Naive thymus-derived CD8-positive, alpha-beta T cell (primary cell): Measurements from ENCODE around the gene EPB41L2. TPM values are rescaled to one million over a fixed set of nuclear protein-coding genes. Genes with fewer than 3 reads are reported as not detected.
A peak's percentile ranks its signal among the peaks of the same experiment; 100 is the strongest.
"Not testable (repeated sequence)": the region's sequence is repeated elsewhere in the genome, so short reads cannot be mapped to it uniquely, and the experiment has no call there.

Experiments
- ATAC-seq, 2 donors: fragments of 150-1000 bp; cut with Tn5 transposase in 1 of 2; sonication (Bioruptor Pico), chemical (Tn5 transposase) in 1 of 2; 1 replicate in 1 of 2; 2 replicates in 1 of 2; pipeline ENCODE4 v1.10.0; 2021; ENCODE audit warnings: mild to moderate bottlenecking in 2 of 2, moderate library complexity in 2 of 2
- POLR2A ChIA-PET: fragments of 350-600 bp; sonication (Branson Sonifier 250); formaldehyde crosslinking; loops from one replicate; lab custom pipeline; 2021; ENCODE audit warnings: antibody characterized with exemption; lab: Charles Lee
- DNase-seq, 10 donors: peaks; one replicate each; pipeline versions ENCODE4 v3.0.0 to v3.0.0-alpha.2; 2020 to 2022
- H3K27ac Mint-ChIP-seq, 10 donors: one replicate each; pipeline ENCODE4 v1.8.0; 2020 to 2022; ENCODE audit warnings: mild to moderate bottlenecking in 10 of 10, mixed read lengths in 10 of 10, moderate library complexity in 4 of 10, inconsistent platforms in 1 of 10
- H3K27me3 Mint-ChIP-seq, 5 donors: one replicate each; pipeline ENCODE4 v1.8.0; 2021 to 2022; ENCODE audit warnings: mixed read lengths in 5 of 5
- H3K36me3 Mint-ChIP-seq, 3 donors: one replicate each; pipeline ENCODE4 v1.8.0; 2020 to 2022; ENCODE audit warnings: mixed read lengths in 3 of 3, mild to moderate bottlenecking in 2 of 3, inconsistent platforms in 1 of 3
- H3K4me1 Mint-ChIP-seq, 4 donors: one replicate each; pipeline ENCODE4 v1.8.0; 2021 to 2022; ENCODE audit warnings: mixed read lengths in 4 of 4
- H3K4me3 Mint-ChIP-seq, 10 donors: one replicate each; pipeline ENCODE4 v1.8.0; 2020 to 2022; ENCODE audit warnings: mild to moderate bottlenecking in 10 of 10, mixed read lengths in 10 of 10, moderate library complexity in 6 of 10, inconsistent platforms in 1 of 10
- H3K9me3 Mint-ChIP-seq, 9 donors: one replicate each; pipeline ENCODE4 v1.8.0; 2020 to 2022; ENCODE audit warnings: mixed read lengths in 9 of 9, mild to moderate bottlenecking in 3 of 9, inconsistent platforms in 1 of 9, moderate library complexity in 1 of 9
- polyA plus RNA-seq, 3 donors: library from polyadenylated mRNA; unstranded; fragments of 300-500 nt; fragmentation: Illumina TruSeq; gene quantifications; one replicate each; pipeline ENCODE4 v1.2.3, GENCODE V29; 2021
- total RNA-seq, 8 experiments: library from RNA in 2 of 8; stranded (reverse) in 2 of 8; gene quantifications; one replicate each; pipeline ENCODE4 v1.2.3 and lab custom pipeline; 2021 to 2026

EPB41L2 gene
- total and polyA plus RNA-seq, 5 experiments from 2014 or later = 1.8 to 31.1 (median 3.3) TPM

- Mint-ChIP-seq H3K27me3 (no peaks in the 10 kb centered on the region), H3K27ac (no peak overlapping the region), H3K36me3 (peaks cover 0 to 3% (median 0%) of the 10 kb centered on the region in 3 donors), H3K9me3 (peaks cover 0 to 6% (median 0%) of the 10 kb centered on the region in 9 donors), H3K4me3 (no peak overlapping the region), H3K4me1 (peaks cover 0 to 3% (median 0%) of the 10 kb centered on the region in 4 donors)
- no peak for DNase-seq
- POLR2A ChIA-PET = no interaction called here
- no peak for ATAC-seq
Measured at GRCh38 chr6:130995783-130996447, 67.1 kb downstream of the EPB41L2 start.

DNA sequence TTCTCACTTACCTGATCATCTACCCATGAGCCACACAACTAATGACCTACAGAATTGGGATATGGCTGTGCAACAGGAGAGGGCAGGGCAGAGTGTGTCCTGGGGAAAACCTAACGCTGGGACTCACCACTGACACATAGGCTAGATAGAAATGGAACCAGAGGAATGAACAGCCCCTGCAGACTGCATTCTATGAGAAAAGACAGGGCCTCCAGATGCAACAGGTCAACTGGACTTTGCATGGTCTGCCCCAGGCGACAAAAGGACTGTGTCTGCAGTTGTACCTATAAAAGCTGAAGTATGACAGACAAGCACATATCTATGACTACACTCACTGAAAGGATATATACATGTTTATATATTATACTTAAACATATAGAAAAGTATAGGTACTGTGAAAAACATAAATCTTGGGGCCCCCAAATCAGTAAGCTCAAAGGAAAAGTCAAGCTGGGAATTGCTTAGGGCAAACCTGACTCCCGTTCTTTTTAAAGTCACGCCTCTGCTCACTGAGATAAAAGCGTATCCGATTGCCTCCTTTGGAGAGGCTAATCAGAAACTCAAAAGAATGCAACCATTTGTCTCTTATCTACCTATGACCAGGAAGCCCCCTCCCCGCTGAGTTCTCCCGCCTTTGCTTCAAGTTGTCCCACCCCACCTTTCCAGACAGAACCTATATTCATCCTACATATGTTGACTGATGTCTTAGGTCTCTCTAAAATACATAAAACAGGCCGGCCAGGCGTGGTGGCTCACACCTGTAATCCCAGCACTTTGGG lies 68.5 kb downstream of the EPB41L2 start:
- POLR2A ChIA-PET = no interaction called here
- Mint-ChIP-seq H3K4me1 (peaks cover 0 to 4% (median 0%) of the 10 kb centered on the region in 4 donors), H3K36me3 (peaks cover 0 to 4% (median 3%) of the 10 kb centered on the region in 3 donors), H3K4me3 (no peak overlapping the region), H3K27me3 (no peaks in the 10 kb centered on the region), H3K27ac (no peak overlapping the region), H3K9me3 (peaks cover 0 to 6% (median 2%) of the 10 kb centered on the region in 9 donors)
- ATAC-seq = no peak
- no peak for DNase-seq

GRCh38 chr6:130993292-130993765 lies 69.7 kb downstream of the EPB41L2 start:
- Mint-ChIP-seq H3K9me3 (peaks cover 0 to 6% (median 2%) of the 10 kb centered on the region in 9 donors), H3K27ac (peak overlapping the region in 1 of 10 donors; percentile 13), H3K27me3 (no peaks in the 10 kb centered on the region), H3K4me3 (no peak overlapping the region), H3K4me1 (peaks cover 0 to 1% (median 0%) of the 10 kb centered on the region in 4 donors), H3K36me3 (peaks cover 0 to 4% (median 3%) of the 10 kb centered on the region in 3 donors)
- ATAC-seq (no peak), DNase-seq (no peak)
- POLR2A ChIA-PET = no interaction called here

GRCh38 chr6:130991422-130992137 lies 71.5 kb downstream of the EPB41L2 start:
- POLR2A ChIA-PET = no interaction called here
- no peak for ATAC-seq
- DNase-seq = no peak
- Mint-ChIP-seq H3K9me3 (peaks cover 0 to 10% (median 2%) of the 10 kb centered on the region in 9 donors), H3K27me3 (no peaks in the 10 kb centered on the region), H3K27ac (no peak overlapping the region), H3K36me3 (peaks cover 0 to 4% (median 3%) of the 10 kb centered on the region in 3 donors), H3K4me1 (peaks cover 0 to 1% (median 0%) of the 10 kb centered on the region in 4 donors), H3K4me3 (no peak overlapping the region)

- H3K27me3 Mint-ChIP-seq, POLR2A ChIA-PET, ATAC-seq, H3K4me3 Mint-ChIP-seq, H3K4me1 Mint-ChIP-seq, DNase-seq, H3K27ac Mint-ChIP-seq: not testable (repeated sequence)
- Mint-ChIP-seq H3K36me3 (peaks cover 0 to 27% (median 2%) of the 10 kb centered on the region in 3 donors), H3K9me3 (peaks cover 0 to 32% (median 12%) of the 10 kb centered on the region in 9 donors)
Measured at GRCh38 chr6:130987539-130987938, 75.5 kb downstream of the EPB41L2 start.

DNA sequence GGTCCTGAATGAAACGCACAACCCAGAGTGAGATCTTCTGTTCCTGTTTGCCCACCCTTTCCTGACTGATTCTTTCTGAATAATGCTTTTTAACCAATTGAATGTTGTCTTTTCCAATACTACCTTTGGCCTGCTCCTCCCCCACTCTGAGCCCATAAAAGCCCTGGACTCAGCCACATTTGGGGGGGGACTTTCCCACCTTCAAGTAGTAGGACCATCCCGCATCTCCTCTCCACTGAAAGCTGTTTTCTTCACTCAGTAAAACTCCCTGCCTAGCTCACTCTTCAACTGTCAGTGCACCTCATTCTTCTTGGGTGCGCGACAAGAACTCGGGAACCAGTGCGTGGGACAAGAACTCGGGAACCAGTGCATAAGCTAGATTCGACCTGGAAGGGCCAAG lies 77.9 kb downstream of the EPB41L2 start:
- Mint-ChIP-seq H3K4me3 (no peak overlapping the region), H3K36me3 (peaks cover 0 to 23% (median 2%) of the 10 kb centered on the region in 3 donors), H3K9me3 (peaks cover 0 to 28% (median 12%) of the 10 kb centered on the region in 9 donors), H3K4me1 (peaks cover 3 to 14% (median 3%) of the 10 kb centered on the region in 4 donors), H3K27me3 (peaks cover 0 to 1% (median 0%) of the 10 kb centered on the region in 5 donors), H3K27ac (no peak overlapping the region)
- ATAC-seq (no peak), DNase-seq (no peak)
- POLR2A ChIA-PET = no interaction called here

GRCh38 chr6:130982941-130983456 lies 80.0 kb downstream of the EPB41L2 start:
- peaks cover 7 to 19% (median 10%) of the 10 kb centered on the region in 4 donors for H3K4me1 Mint-ChIP-seq
- no peak overlapping the region for H3K4me3 Mint-ChIP-seq
- peaks cover 0 to 1% (median 0%) of the 10 kb centered on the region in 5 donors for H3K27me3 Mint-ChIP-seq
- DNase-seq (no peak), ATAC-seq (no peak)
- no peak overlapping the region for H3K27ac Mint-ChIP-seq
- H3K36me3 Mint-ChIP-seq = peaks cover 0 to 23% (median 3%) of the 10 kb centered on the region in 3 donors
- peaks cover 0 to 28% (median 12%) of the 10 kb centered on the region in 9 donors for H3K9me3 Mint-ChIP-seq
- POLR2A ChIA-PET = no interaction called here

- peaks cover 0 to 28% (median 12%) of the 10 kb centered on the region in 9 donors for H3K9me3 Mint-ChIP-seq
- H3K27ac Mint-ChIP-seq = no peak overlapping the region
- H3K4me1 Mint-ChIP-seq = peaks cover 7 to 19% (median 10%) of the 10 kb centered on the region in 4 donors
- no peak overlapping the region for H3K4me3 Mint-ChIP-seq
- ATAC-seq = no peak
- peaks cover 0 to 23% (median 3%) of the 10 kb centered on the region in 3 donors for H3K36me3 Mint-ChIP-seq
- H3K27me3 Mint-ChIP-seq = peaks cover 0 to 1% (median 0%) of the 10 kb centered on the region in 5 donors
- POLR2A ChIA-PET = interaction anchor here (1.2 kb wide), 1 partner anchor 80 kb away, joined by 4 read pairs; no protein-coding TSS in a partner anchor
- DNase-seq = no peak
Measured at GRCh38 chr6:130982135-130982534, 80.9 kb downstream of the EPB41L2 start.

DNA sequence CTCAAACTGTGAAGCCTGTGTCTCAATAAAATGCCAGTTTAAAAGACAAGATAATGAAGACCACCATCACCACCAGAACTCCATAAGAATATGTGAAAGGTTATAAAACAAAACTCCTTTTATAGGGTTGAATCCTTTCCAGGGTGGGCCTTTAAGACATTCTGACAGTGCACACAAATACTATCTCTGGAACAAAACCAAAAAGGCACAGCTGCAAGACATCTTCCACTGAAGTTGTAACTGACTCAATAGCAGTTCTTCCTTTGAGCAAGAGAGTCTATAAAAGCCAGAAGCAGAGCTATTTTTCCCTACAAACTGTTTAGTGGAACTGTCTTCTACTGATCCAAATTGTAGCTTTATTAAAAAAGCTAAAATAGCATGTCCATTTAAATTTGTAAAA lies 81.6 kb downstream of the EPB41L2 start:
- POLR2A ChIA-PET = interaction anchor here (1.2 kb wide), 1 partner anchor 80 kb away, joined by 4 read pairs; no protein-coding TSS in a partner anchor
- Mint-ChIP-seq H3K27me3 (peaks cover 0 to 1% (median 0%) of the 10 kb centered on the region in 5 donors), H3K36me3 (peaks cover 0 to 23% (median 3%) of the 10 kb centered on the region in 3 donors), H3K27ac (peak overlapping the region in 1 of 10 donors; percentile 2), H3K4me1 (peaks cover 7 to 19% (median 10%) of the 10 kb centered on the region in 4 donors), H3K4me3 (no peak overlapping the region), H3K9me3 (peaks cover 0 to 23% (median 12%) of the 10 kb centered on the region in 9 donors)
- DNase-seq (no peak), ATAC-seq (no peak)

- ATAC-seq = peak in 1 of 2 donors; percentile 55
- H3K27ac Mint-ChIP-seq = peak overlapping the region in 4 of 10 donors; percentile 2 to 80 (median 14)
- POLR2A ChIA-PET = no interaction called here
Measured at GRCh38 chr6:130980310-130981032, 82.6 kb downstream of the EPB41L2 start.

GRCh38 chr6:130978660-130979396 lies 84.2 kb downstream of the EPB41L2 start:
- POLR2A ChIA-PET = no interaction called here
- no peaks in the 10 kb centered on the region for H3K27me3 Mint-ChIP-seq
- peaks cover 0 to 4% (median 3%) of the 10 kb centered on the region in 3 donors for H3K36me3 Mint-ChIP-seq
- ATAC-seq (no peak), DNase-seq (no peak)
- peak overlapping the region in 1 of 10 donors; percentile 54 for H3K27ac Mint-ChIP-seq
- H3K9me3 Mint-ChIP-seq = no peaks in the 10 kb centered on the region
- H3K4me3 Mint-ChIP-seq = no peak overlapping the region
- H3K4me1 Mint-ChIP-seq = peaks cover 8 to 19% (median 10%) of the 10 kb centered on the region in 4 donors

More at GRCh38 chr6:130980310-130981032, 82.6 kb downstream of the EPB41L2 start:
- H3K9me3 Mint-ChIP-seq = peaks cover 0 to 13% (median 9%) of the 10 kb centered on the region in 9 donors
- H3K36me3 Mint-ChIP-seq = peaks cover 0 to 14% (median 2%) of the 10 kb centered on the region in 3 donors
- no peaks in the 10 kb centered on the region for H3K27me3 Mint-ChIP-seq
- peaks cover 7 to 19% (median 10%) of the 10 kb centered on the region in 4 donors for H3K4me1 Mint-ChIP-seq
- peak overlapping the region in 1 of 10 donors; percentile 20 for H3K4me3 Mint-ChIP-seq
- peak in 2 of 10 donors; percentile 2 to 10 for DNase-seq
